Activated T-cell treated with anti-CD3 and anti-CD28 coated beads, Interleukin-2, amount 50 U/mL, for 72 hours (primary cell): Measurements from ENCODE around the gene CEMP1. TPM values are rescaled to one million over a fixed set of nuclear protein-coding genes. Genes with fewer than 3 reads are reported as not detected.

Experiments
- ATAC-seq, 2 donors: fragments of 150-1000 bp; cut with Tn5 transposase; replicated peaks in 1 of 2; 2 replicates each; pipeline ENCODE4 v1.10.0; 2021; ENCODE audit warnings: moderate library complexity in 2 of 2, mild to moderate bottlenecking in 1 of 2
- DNase-seq, 2 donors: peaks; one replicate each; pipeline ENCODE4 v3.0.0; 2021 to 2022; ENCODE audit warnings: mixed read lengths in 1 of 2
- H3K27ac Mint-ChIP-seq: one replicate; pipeline ENCODE4 v1.8.0; 2022; ENCODE audit warnings: mild to moderate bottlenecking, moderate library complexity, mixed read lengths
- H3K27me3 Mint-ChIP-seq: one replicate; pipeline ENCODE4 v1.8.0; 2022; ENCODE audit warnings: low read depth, mixed read lengths
- H3K36me3 Mint-ChIP-seq, 2 donors: one replicate each; pipeline ENCODE4 v1.8.0; 2022; ENCODE audit warnings: mixed read lengths in 2 of 2, mild to moderate bottlenecking in 1 of 2; ENCODE audit not compliant: insufficient read depth in 2 of 2
- H3K4me1 Mint-ChIP-seq: one replicate; pipeline ENCODE4 v1.8.0; 2022; ENCODE audit warnings: low read depth, mixed read lengths
- H3K4me3 Mint-ChIP-seq, 2 donors: one replicate each; pipeline ENCODE4 v1.8.0; 2022; ENCODE audit warnings: mild to moderate bottlenecking in 2 of 2, mixed read lengths in 2 of 2, moderate library complexity in 2 of 2
- H3K9me3 Mint-ChIP-seq, 2 donors: one replicate each; pipeline ENCODE4 v1.8.0; 2022; ENCODE audit warnings: mixed read lengths in 2 of 2
- total RNA-seq, 2 donors: library from RNA; stranded (reverse); gene quantifications; one replicate each; pipeline ENCODE4 v1.2.3, GENCODE V29; 2022

The CEMP1 gene
- total RNA-seq, 2 donors from 2014 or later: 0.30 TPM; not detected in 1

GRCh38 chr16:2512735-2513404 lies 18.3 kb downstream of the CEMP1 start:
- no peaks in the 10 kb centered on the region for H3K27me3 Mint-ChIP-seq
- peak overlapping the region; percentile 92 for H3K27ac Mint-ChIP-seq
- H3K36me3 Mint-ChIP-seq: peaks cover 0 to 5% of the 10 kb centered on the region in 2 donors
- peaks cover 59% of the 10 kb centered on the region for H3K4me1 Mint-ChIP-seq
- ATAC-seq (peak; percentile 0 to 4), DNase-seq (peak; percentile 35 to 49)
- H3K9me3 Mint-ChIP-seq: no peaks in the 10 kb centered on the region
- peak overlapping the region; percentile 90 to 91 for H3K4me3 Mint-ChIP-seq

GRCh38 chr16:2511996-2512734 lies 19.0 kb downstream of the CEMP1 start:
- Mint-ChIP-seq H3K4me3 (peak overlapping the region; percentile 90 to 91), H3K4me1 (peaks cover 52% of the 10 kb centered on the region), H3K36me3 (peaks cover 0 to 5% of the 10 kb centered on the region in 2 donors), H3K9me3 (no peaks in the 10 kb centered on the region), H3K27ac (peak overlapping the region; percentile 92), H3K27me3 (no peaks in the 10 kb centered on the region)
- no peak for ATAC-seq
- DNase-seq: no peak

- ATAC-seq: no peak
- no peak for DNase-seq
- Mint-ChIP-seq H3K36me3 (peaks cover 0 to 3% of the 10 kb centered on the region in 2 donors), H3K27ac (no peak overlapping the region), H3K4me3 (no peak overlapping the region), H3K27me3 (no peaks in the 10 kb centered on the region), H3K4me1 (peaks cover 43% of the 10 kb centered on the region), H3K9me3 (no peaks in the 10 kb centered on the region)
These were observed 19.9 kb downstream of the CEMP1 start for GRCh38 chr16:2511128-2511800.

- no peaks in the 10 kb centered on the region for H3K27me3 Mint-ChIP-seq
- H3K27ac Mint-ChIP-seq: no peak overlapping the region
- DNase-seq: no peak
- no peak overlapping the region for H3K4me3 Mint-ChIP-seq
- no peaks in the 10 kb centered on the region for H3K9me3 Mint-ChIP-seq
- peaks cover 26% of the 10 kb centered on the region for H3K4me1 Mint-ChIP-seq
- H3K36me3 Mint-ChIP-seq: no peaks in the 10 kb centered on the region
- no peak for ATAC-seq
These were observed 22.3 kb downstream of the CEMP1 start for GRCh38 chr16:2508722-2509400.

GRCh38 chr16:2507665-2508064 lies 23.5 kb downstream of the CEMP1 start:
- Mint-ChIP-seq H3K27ac (no peak overlapping the region), H3K36me3 (no peaks in the 10 kb centered on the region), H3K27me3 (no peaks in the 10 kb centered on the region), H3K4me3 (no peak overlapping the region), H3K9me3 (no peaks in the 10 kb centered on the region), H3K4me1 (peaks cover 19% of the 10 kb centered on the region)
- no peak for DNase-seq
- ATAC-seq: no peak

GRCh38 chr16:2507052-2507659 lies 24.1 kb downstream of the CEMP1 start:
- Mint-ChIP-seq H3K27ac (no peak overlapping the region), H3K4me1 (peaks cover 14% of the 10 kb centered on the region), H3K36me3 (no peaks in the 10 kb centered on the region), H3K9me3 (no peaks in the 10 kb centered on the region), H3K4me3 (no peak overlapping the region), H3K27me3 (no peaks in the 10 kb centered on the region)
- peak in 1 of 2 donors; percentile 35 for ATAC-seq
- no peak for DNase-seq

- H3K27ac Mint-ChIP-seq: no peak overlapping the region
- H3K4me3 Mint-ChIP-seq: no peak overlapping the region
- H3K36me3 Mint-ChIP-seq: no peaks in the 10 kb centered on the region
- H3K4me1 Mint-ChIP-seq: peaks cover 13% of the 10 kb centered on the region
- H3K27me3 Mint-ChIP-seq: no peaks in the 10 kb centered on the region
- DNase-seq: no peak
- ATAC-seq: no peak
- H3K9me3 Mint-ChIP-seq: no peaks in the 10 kb centered on the region
These were observed 25.5 kb downstream of the CEMP1 start for GRCh38 chr16:2505695-2506094.

GRCh38 chr16:2501946-2502895 lies 29.0 kb downstream of the CEMP1 start:
- Mint-ChIP-seq H3K4me1 (no peaks in the 10 kb centered on the region), H3K9me3 (no peaks in the 10 kb centered on the region), H3K4me3 (no peak overlapping the region), H3K27ac (no peak overlapping the region), H3K27me3 (no peaks in the 10 kb centered on the region), H3K36me3 (no peaks in the 10 kb centered on the region)
- no peak for DNase-seq
- no peak for ATAC-seq

GRCh38 chr16:2500918-2501750 lies 30.1 kb downstream of the CEMP1 start:
- Mint-ChIP-seq H3K27ac (no peak overlapping the region), H3K9me3 (no peaks in the 10 kb centered on the region), H3K4me3 (no peak overlapping the region), H3K27me3 (no peaks in the 10 kb centered on the region), H3K36me3 (no peaks in the 10 kb centered on the region), H3K4me1 (no peaks in the 10 kb centered on the region)
- DNase-seq: peak; percentile 81 to 86
- ATAC-seq: peak; percentile 93 to 96

GRCh38 chr16:2500430-2500917 lies 30.7 kb downstream of the CEMP1 start:
- no peak overlapping the region for H3K4me3 Mint-ChIP-seq
- no peak overlapping the region for H3K27ac Mint-ChIP-seq
- H3K9me3 Mint-ChIP-seq: no peaks in the 10 kb centered on the region
- no peaks in the 10 kb centered on the region for H3K36me3 Mint-ChIP-seq
- no peaks in the 10 kb centered on the region for H3K4me1 Mint-ChIP-seq
- no peaks in the 10 kb centered on the region for H3K27me3 Mint-ChIP-seq
- DNase-seq (no peak), ATAC-seq (no peak)

- no peak overlapping the region for H3K27ac Mint-ChIP-seq
- ATAC-seq (no peak), DNase-seq (no peak)
- no peaks in the 10 kb centered on the region for H3K9me3 Mint-ChIP-seq
- H3K4me3 Mint-ChIP-seq: no peak overlapping the region
- H3K27me3 Mint-ChIP-seq: no peaks in the 10 kb centered on the region
- H3K36me3 Mint-ChIP-seq: no peaks in the 10 kb centered on the region
- no peaks in the 10 kb centered on the region for H3K4me1 Mint-ChIP-seq
These were observed 31.2 kb downstream of the CEMP1 start for GRCh38 chr16:2499890-2500429.
